ENCODE results near the gene CLPSL1.

The CLPSL1 gene

DNA sequence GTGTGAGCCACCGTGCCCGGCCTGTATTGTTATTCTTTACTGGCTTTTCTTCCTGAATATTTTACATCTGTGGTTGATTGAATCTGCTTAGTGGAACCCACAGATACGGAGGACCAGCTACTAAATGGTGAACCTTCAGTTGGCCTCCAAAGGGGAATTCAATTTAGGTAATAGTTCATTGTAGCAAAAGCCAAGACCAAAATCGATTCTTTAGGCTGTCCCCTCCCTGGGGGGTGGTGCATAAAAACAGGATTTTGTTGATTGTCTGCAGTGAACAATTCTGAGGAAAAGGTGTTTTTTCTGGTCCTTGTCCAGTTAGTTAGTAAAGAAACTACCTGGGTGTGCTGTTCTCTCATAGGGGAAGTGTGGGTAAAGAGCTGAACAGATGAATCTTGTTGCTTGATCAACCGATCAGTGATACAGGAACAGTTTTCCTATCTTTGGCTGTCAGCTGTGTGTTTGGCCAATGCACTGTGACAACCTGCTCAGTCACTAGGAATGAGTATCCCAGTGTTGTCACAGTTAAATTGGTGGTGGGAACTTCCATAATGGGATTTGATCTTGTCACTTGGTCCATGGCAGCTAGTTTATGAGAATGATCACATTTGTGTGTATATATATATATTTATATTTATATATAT is 43.9 kb downstream of the CLPSL1 start:
- H3K36me3 ChIP-seq (ENCODE audit: control insufficient read depth, insufficient read depth, low read length): no peaks in the 10 kb centered on the region
- no peaks in the 10 kb centered on the region for H3K9me3 ChIP-seq (ENCODE audit: control insufficient read depth, low read length)
- no peaks in the 10 kb centered on the region for H3K4me1 ChIP-seq (ENCODE audit: control insufficient read depth, insufficient read depth, low read length, poor library complexity, severe bottlenecking)
- 80 to 96% methylated on average over 5 of the region's 5 CpGs for WGBS, 2 experiments (ENCODE audit: insufficient coverage in 2 of 2)
- no peak overlapping the region for H3K27ac ChIP-seq (ENCODE audit: low read depth, low read length, severe bottlenecking)
- no peak overlapping the region for H3K4me3 ChIP-seq (ENCODE audit: extremely low read depth, insufficient read depth, low read length, poor library complexity, severe bottlenecking)

GRCh38 chr6:35829306-35829705 is 48.5 kb downstream of the CLPSL1 start:
- H3K36me3 ChIP-seq (ENCODE audit: control insufficient read depth, insufficient read depth, low read length): peaks cover 12% of the 10 kb centered on the region
- H3K4me3 ChIP-seq (ENCODE audit: extremely low read depth, insufficient read depth, low read length, poor library complexity, severe bottlenecking): no peak overlapping the region
- no peaks in the 10 kb centered on the region for H3K9me3 ChIP-seq (ENCODE audit: control insufficient read depth, low read length)
- no peaks in the 10 kb centered on the region for H3K4me1 ChIP-seq (ENCODE audit: control insufficient read depth, insufficient read depth, low read length, poor library complexity, severe bottlenecking)
- no peak overlapping the region for H3K27ac ChIP-seq (ENCODE audit: low read depth, low read length, severe bottlenecking)
- 80 to 81% methylated on average over 3 to 4 of the region's 5 CpGs for WGBS, 2 experiments (ENCODE audit: insufficient coverage in 2 of 2)

- Histone ChIP-seq H3K4me1 (ENCODE audit: control insufficient read depth, insufficient read depth, low read length, poor library complexity, severe bottlenecking) (no peaks in the 10 kb centered on the region), H3K36me3 (ENCODE audit: control insufficient read depth, insufficient read depth, low read length) (peaks cover 32% of the 10 kb centered on the region), H3K9me3 (ENCODE audit: control insufficient read depth, low read length) (no peaks in the 10 kb centered on the region), H3K4me3 (ENCODE audit: extremely low read depth, insufficient read depth, low read length, poor library complexity, severe bottlenecking) (no peak overlapping the region), H3K27ac (ENCODE audit: low read depth, low read length, severe bottlenecking) (no peak overlapping the region)
- WGBS, 2 experiments (ENCODE audit: insufficient coverage in 2 of 2): 91 to 93% methylated on average over 3 to 4 of the region's 5 CpGs
Measured at GRCh38 chr6:35831257-35832007, 50.6 kb downstream of the CLPSL1 start.

GRCh38 chr6:35833536-35833935 is 52.7 kb downstream of the CLPSL1 start:
- Histone ChIP-seq H3K27ac (ENCODE audit: low read depth, low read length, severe bottlenecking) (no peak overlapping the region), H3K4me1 (ENCODE audit: control insufficient read depth, insufficient read depth, low read length, poor library complexity, severe bottlenecking) (no peaks in the 10 kb centered on the region), H3K4me3 (ENCODE audit: extremely low read depth, insufficient read depth, low read length, poor library complexity, severe bottlenecking) (no peak overlapping the region), H3K9me3 (ENCODE audit: control insufficient read depth, low read length) (no peaks in the 10 kb centered on the region), H3K36me3 (ENCODE audit: control insufficient read depth, insufficient read depth, low read length) (peaks cover 52% of the 10 kb centered on the region)
- 100% methylated on average over 1 to 3 of the region's 7 CpGs for WGBS, 2 experiments (ENCODE audit: insufficient coverage in 2 of 2)
